ENCODE data around the gene FAM120B. TPM values are rescaled to one million over a fixed set of nuclear protein-coding genes. Genes with fewer than 3 reads are reported as not detected.

The FAM120B gene
- total and polyA plus RNA-seq, 2 of the 4 experiments (the other 2 are of a cell fraction): 15.3 to 28.0 TPM

- H3K9ac ChIP-seq (ENCODE audit: low read depth, low read length): no peak overlapping the region
- no peak overlapping the region for H4K5ac ChIP-seq (ENCODE audit: low read depth, low read length)
- H3K4ac ChIP-seq (ENCODE audit: low read depth, low read length): no peak overlapping the region
- H3K4me2 ChIP-seq (ENCODE audit: low read depth, low read length): no peak overlapping the region
- no peak overlapping the region for H3K23ac ChIP-seq (ENCODE audit: low read depth, low read length)
- H3K9me1 ChIP-seq (ENCODE audit: insufficient read depth, low read length): peaks cover 8% of the 10 kb centered on the region
- H3K79me1 ChIP-seq (ENCODE audit: low read depth in 1 of 2, low read length in 2 of 2): no peaks in the 10 kb centered on the region
- ATAC-seq (ENCODE audit: low read depth): peak; percentile 35; the same call in 1 of the 2 replicates
- no peak overlapping the region for H3K4me3 ChIP-seq (ENCODE audit: insufficient read depth, low read depth, low read length)
- no peak overlapping the region for H3K18ac ChIP-seq (ENCODE audit: low read depth, low read length)
- H2AFZ ChIP-seq (replicated peaks; ENCODE audit: low read length, poor library complexity): no peak overlapping the region
- dilution Hi-C loops (cut with HindIII; ENCODE audit: low sequenced_read_pairs, unreplicated experiment) (no loop called here), intact Hi-C loops (cut with micrococcal nuclease) (no loop called here), in situ Hi-C loops (cut with MboI; ENCODE audit: low sequenced_read_pairs) (no loop called here)
- H2BK20ac ChIP-seq (ENCODE audit: low read depth, low read length): no peak overlapping the region
- no peaks in the 10 kb centered on the region for H3K27me3 ChIP-seq (ENCODE audit: control insufficient read depth, insufficient read depth, low read length)
- no peak overlapping the region for H3K27ac ChIP-seq (ENCODE audit: insufficient read depth, low read length)
- no peak overlapping the region for H4K91ac ChIP-seq (ENCODE audit: insufficient read depth, low read depth, low read length)
- no peaks in the 10 kb centered on the region for H4K20me1 ChIP-seq (ENCODE audit: insufficient read depth, low read length)
- no peak overlapping the region for H4K8ac ChIP-seq (ENCODE audit: low read depth in 2 of 2, low read length in 2 of 2)
- H2AK9ac ChIP-seq (replicated peaks; ENCODE audit: low read depth, low read length, poor library complexity): no peak overlapping the region
- TF ChIP-seq CTCF (conservative IDR thresholded peaks at IDR 0.05; ENCODE audit: low read depth, low read length) (no peak), BHLHE40 (IDR thresholded peaks at IDR 0.05; ENCODE audit: low read depth, low read length) (no peak), RFX5 (IDR thresholded peaks at IDR 0.05; ENCODE audit: low read depth, low read length) (no peak), SMC3 (IDR thresholded peaks at IDR 0.05; ENCODE audit: low read depth, low read length) (no peak), RCOR1 (IDR thresholded peaks at IDR 0.05; ENCODE audit: insufficient replicate concordance, low read length) (no peak), MAFK (IDR thresholded peaks at IDR 0.05; ENCODE audit: low read depth, low read length) (no peak)
- H2BK5ac ChIP-seq (ENCODE audit: low read depth, low read length, poor library complexity, severe bottlenecking): no peak overlapping the region
- no peaks in the 10 kb centered on the region for H3K9me3 ChIP-seq (ENCODE audit: control insufficient read depth, insufficient read depth, low read length)
- peak; percentile 56 for DNase-seq
- H3K4me1 ChIP-seq (ENCODE audit: control insufficient read depth, insufficient read depth, low read length): no peaks in the 10 kb centered on the region
- POLR2A ChIA-PET (ENCODE audit: unreplicated experiment): no interaction called here
- no peak overlapping the region for H3K56ac ChIP-seq (ENCODE audit: extremely low read depth, insufficient read depth, low read length)
- no peak overlapping the region for H2BK15ac ChIP-seq (ENCODE audit: low read depth, low read length)
- no TSS peak for BruUV-seq (replicated peaks)
- WGBS, 2 experiments (ENCODE audit: extremely low coverage in 2 of 2, insufficient read length in 1 of 2): 80% methylated on average over 1 of the region's 8 CpGs; no CpG with 5 or more reads in 1 of the 2 experiments
- no peak overlapping the region for H2BK120ac ChIP-seq (ENCODE audit: low read depth, low read length)
- H3K36me3 ChIP-seq (ENCODE audit: control insufficient read depth, insufficient read depth, low read length): peaks cover 16% of the 10 kb centered on the region
- CTCF ChIA-PET: no interaction called here
- H3K14ac ChIP-seq (replicated peaks; ENCODE audit: low read depth, low read length): no peak overlapping the region
- no peak overlapping the region for H2AK5ac ChIP-seq (ENCODE audit: low read depth, low read length)
Observed at GRCh38 chr6:170388113-170388512, 81.6 kb downstream of the FAM120B start.
